ENCODE results near the gene NAGPA. TPM values are rescaled to one million over a fixed set of nuclear protein-coding genes. Genes with fewer than 3 reads are reported as not detected.
"Not testable (repeated sequence)": the region's sequence is repeated elsewhere in the genome, so short reads cannot be mapped to it uniquely, and the experiment has no call there.

NAGPA gene
- total RNA-seq, 1 donor from 2014 or later = 7.1 TPM

DNA sequence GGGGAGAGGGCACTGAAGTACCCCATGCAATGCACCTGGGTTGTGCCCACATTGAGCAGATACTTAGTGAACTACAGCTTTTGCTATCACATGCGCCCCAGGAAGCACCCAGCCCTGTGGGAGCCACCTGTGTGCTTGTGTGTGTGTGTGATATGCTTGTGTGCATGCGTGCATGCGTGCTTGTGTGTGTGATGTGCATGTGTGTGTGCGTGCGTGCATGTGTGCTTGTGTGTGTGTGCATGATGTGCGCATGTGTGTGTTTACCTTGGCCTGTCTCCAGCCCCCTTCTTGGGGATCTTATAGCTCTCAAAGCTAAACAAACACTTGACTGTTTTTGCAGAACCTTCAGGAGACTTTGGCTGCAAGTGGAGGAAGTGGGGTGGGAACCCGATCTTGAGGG, 31.2 kb upstream of the NAGPA start:
- ATAC-seq (ENCODE audit: poor library complexity) (no peak), DNase-seq (peak; percentile 15)
- intact Hi-C loops (cut with DNase I) = no loop called here

GRCh38 chr16:5062790-5063765, 29.3 kb upstream of the NAGPA start:
- ATAC-seq (ENCODE audit: poor library complexity) (no peak), DNase-seq (peak; percentile 20)
- intact Hi-C loops (cut with DNase I) = no loop called here

GRCh38 chr16:5062051-5062450, 28.3 kb upstream of the NAGPA start:
- intact Hi-C loops (cut with DNase I) = no loop called here
- ATAC-seq (ENCODE audit: poor library complexity) (no peak), DNase-seq (peak; percentile 25)

DNA sequence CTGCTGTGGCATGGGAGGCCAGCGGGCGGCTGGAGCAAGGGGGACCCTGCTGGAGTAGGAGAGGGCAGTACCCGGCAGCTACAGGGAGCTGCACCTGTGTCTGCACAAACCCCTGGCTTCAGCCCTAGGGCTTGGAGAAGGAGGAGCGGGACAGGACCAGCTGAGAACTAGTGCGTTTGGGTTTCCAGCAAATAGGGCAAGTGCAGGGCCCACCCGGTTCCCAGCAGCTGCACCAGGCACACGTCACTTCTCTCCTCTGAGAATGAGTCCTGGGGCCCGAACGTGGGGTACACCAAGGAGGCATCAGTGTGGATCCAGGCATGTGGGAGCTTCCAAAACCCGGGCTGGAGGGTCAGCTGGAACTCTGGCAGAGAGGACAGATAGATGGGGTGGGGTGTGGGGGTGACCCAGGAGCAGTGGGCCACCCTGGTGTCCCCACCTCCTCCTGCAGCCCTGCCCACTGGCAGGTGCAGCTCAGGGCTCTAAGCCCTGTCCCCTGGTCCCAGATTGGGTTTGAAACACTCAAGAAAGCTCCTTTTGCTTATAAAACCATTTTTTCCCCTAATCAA, 26.4 kb upstream of the NAGPA start:
- peak; percentile 14 for DNase-seq
- ATAC-seq (ENCODE audit: poor library complexity) = no peak
- intact Hi-C loops (cut with DNase I) = no loop called here

DNA sequence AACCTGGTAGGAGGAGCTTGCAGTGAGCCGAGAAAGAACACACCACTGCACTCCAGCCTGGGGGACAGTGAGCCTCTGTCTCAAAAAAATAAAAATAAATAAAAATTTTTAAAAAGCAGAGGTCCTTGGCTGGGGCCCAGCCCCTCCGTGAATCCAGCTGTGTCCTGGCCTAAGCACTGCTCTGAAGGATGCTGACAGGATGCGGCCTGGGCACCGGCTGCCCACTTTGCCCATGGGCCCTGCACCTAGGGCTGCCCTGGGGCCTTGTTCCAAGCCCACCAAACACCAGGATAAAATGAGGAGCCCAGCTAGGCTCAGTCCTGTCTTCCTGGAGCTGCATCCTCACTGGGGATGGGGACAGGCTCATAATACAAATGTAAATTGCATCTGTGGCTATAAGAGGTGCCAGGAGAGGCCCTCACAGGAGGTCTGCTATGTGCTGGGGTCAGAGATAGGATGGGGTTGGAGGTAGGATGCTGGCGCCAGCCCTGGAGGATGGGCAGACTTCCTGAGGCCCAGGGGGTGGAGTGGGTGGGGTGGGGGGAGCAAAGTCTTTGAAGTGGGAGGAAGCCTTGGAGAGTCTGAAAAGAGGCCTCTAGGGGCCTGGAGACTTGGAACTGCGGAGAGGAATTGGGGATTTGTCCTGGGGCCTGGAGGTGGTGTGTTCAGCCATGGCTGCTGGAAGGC, 25.8 kb upstream of the NAGPA start:
- ATAC-seq (ENCODE audit: poor library complexity) (no peak), DNase-seq (peak; percentile 10)
- intact Hi-C loops (cut with DNase I) = no loop called here

DNA sequence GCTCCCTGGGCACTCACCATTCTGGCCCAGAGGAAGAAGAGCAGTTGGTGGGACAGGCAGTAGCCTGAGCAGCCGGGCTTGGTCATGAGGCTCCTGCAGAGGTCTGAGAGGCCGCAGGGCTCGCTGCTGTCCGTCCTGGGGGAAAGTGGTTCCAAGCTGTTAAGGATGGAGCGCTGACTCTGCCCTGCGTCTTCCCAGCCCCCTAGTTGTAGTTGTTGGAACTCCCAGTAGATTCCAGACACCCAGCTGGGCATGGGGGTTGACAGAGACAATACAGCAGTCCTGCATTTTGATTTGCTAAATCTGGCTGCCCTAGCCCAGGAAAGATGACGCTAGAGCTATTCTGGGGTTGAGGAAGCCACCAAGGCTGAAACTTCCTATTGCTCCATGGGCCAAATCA, 24.7 kb upstream of the NAGPA start:
- ATAC-seq (ENCODE audit: poor library complexity) = no peak
- intact Hi-C loops (cut with DNase I) = no loop called here
- DNase-seq = no peak

- peak; percentile 37 for DNase-seq
- no peak for ATAC-seq (ENCODE audit: poor library complexity)
- intact Hi-C loops (cut with DNase I) = no loop called here
Measured at GRCh38 chr16:5056352-5056751, 22.6 kb upstream of the NAGPA start.

DNA sequence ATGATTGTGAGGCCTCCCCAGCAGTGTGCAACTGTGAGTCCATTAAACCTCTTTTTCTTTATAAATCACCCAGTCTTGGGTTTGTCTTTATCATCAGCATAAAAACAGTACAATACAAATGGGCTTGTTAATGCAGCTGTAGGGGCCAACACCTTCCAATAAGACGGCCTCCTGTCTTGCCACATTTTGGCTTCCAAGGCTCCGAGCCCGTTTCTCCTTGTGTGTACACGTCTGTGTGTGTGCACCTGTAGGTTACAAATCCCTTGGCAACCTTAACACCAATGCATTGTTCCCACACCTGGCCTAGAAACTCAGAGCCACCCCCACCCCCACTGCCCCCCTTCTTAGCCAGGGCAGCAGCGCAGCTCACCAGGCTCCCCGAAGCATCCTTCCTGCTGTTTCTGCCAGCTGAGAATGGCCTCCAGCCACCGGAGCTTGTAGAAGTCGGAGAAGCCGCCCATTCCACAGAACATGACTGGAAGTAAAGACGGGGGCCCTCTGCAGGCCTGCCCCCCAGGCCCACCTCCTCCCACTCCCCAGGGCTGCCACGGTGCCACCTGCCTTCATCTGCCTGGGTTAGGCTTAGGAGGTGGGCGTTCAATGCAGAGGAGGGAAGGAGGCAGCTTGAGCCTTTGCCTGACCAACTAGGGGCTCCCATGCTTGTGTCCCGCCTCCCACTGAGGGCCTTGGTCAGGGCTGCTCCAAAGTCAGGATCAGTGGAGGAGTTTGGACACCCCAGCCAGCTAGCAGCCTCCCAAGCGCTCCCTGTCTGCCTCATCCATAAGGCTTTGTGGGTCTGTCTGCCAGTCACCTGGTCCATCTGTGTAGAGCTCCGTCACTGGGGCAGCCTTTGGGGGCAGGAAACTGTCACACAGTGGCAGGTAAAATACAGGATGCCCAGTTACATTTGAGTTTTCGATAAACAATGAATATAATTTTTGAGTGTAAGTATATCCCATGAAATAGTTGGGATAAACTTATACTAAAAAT, 21.4 kb upstream of the NAGPA start:
- peak; percentile 37 for DNase-seq
- intact Hi-C loops (cut with DNase I) = no loop called here
- ATAC-seq (ENCODE audit: poor library complexity) = no peak

DNA sequence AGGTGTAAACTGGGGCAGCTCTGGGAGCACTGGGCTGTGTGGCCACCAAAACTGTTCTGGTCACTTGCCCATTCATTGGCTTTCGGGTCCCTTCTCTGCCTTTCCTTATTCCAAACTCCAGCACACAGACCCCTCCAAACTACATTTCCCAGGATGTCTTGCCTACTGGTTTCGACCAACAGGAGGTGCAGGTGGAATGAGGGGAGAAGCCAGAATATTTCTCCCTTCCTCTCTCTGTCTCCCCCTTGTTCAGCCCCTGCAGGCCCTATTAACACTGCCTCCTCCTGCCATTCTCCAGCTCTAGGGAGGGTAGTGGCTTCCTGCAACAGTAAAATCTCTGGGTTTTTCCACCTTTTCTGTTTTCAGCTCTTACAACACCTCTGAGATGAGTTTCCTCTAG, 13.2 kb upstream of the NAGPA start:
- ATAC-seq (ENCODE audit: poor library complexity) = no peak

DNA sequence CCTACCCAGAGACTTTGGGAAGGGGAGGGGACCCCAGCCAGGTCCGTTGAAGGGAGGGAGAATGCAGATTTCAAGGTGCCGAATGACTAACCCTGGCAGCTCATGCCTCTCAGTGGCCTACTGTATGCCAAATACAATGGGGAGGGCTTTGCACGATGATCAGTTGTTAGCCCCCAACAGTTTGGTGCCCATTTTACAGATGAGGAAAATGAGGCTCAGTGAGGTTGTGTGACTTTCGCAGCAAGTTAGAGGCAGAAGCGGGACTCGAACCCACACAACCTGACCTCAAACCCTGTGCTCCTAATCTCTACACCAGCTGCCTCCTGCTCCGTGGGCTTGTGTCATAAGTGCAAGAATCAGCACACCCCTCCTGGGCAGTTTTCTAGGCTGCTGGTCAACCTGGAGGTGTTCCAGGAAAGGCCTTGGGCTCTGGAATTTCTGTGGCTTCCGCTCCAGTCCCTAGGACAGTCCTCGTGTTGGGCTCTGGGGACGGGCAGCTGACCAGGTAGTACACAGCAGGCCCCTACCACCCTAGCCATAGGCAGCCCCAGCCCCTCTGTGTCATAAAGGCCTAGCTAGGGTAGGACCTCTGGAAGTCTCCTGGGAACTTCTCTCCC, 11.9 kb upstream of the NAGPA start:
- ATAC-seq (ENCODE audit: poor library complexity) = no peak
- intact Hi-C loops (cut with DNase I) = no loop called here
- peak; percentile 2 for DNase-seq

More for the DNA sequence above, 13.2 kb upstream of the NAGPA start:
- intact Hi-C loops (cut with DNase I) = no loop called here
- no peak for DNase-seq

DNA sequence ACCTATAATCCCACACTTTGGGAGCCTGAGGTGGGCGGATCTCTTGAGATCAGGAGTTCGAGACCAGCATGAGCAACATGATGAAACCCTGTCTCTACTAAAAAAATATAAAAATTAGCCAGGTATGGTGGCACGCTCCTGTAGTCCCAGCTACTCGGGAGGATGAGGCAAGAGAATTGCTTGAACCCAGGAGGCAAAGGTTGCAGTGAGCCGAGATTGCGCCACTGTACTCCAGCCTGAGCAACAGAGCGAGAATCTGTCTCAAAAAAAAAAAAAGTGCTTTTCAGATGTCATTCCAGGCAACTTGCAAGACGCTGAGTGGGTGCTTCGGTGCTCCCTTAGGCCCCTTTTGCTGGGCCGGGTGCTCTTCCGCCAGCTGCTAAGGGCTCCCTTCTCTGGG, 10.8 kb upstream of the NAGPA start:
- ATAC-seq (ENCODE audit: poor library complexity); intact Hi-C loops (cut with DNase I); DNase-seq: not testable (repeated sequence)

GRCh38 chr16:5044011-5044540, 10.3 kb upstream of the NAGPA start:
- no peak for ATAC-seq (ENCODE audit: poor library complexity)
- peak; percentile 2 for DNase-seq
- intact Hi-C loops (cut with DNase I) = no loop called here

GRCh38 chr16:5042574-5043171, 8.9 kb upstream of the NAGPA start:
- DNase-seq (no peak), ATAC-seq (ENCODE audit: poor library complexity) (no peak)
- intact Hi-C loops (cut with DNase I) = no loop called here

DNA sequence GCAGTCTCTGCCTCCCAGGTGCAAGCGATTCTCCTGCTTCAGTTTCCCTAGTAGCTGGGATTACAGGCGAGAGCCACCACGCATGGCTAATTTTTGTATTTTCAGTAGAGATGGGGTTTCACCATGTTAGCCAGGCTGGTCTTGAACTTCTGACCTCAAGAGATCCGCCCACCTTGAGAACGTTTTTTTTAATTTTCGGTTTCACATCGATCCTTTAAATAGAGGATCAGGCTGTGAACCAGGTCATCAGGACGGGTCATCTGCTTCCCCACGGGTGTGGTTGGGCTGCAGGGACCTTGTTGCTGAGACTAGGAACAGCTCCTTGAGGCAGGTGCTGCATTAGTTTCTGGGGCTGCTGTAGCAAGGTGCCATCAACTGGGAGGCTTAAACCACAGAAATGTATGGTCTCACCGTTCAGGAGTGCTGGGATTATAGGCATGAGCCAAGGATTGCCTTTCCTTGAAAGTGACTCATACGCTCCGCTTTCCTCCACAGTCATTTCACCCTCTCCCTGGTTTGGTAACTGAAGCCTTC, 7.9 kb upstream of the NAGPA start:
- ATAC-seq (ENCODE audit: poor library complexity) = no peak
- intact Hi-C loops (cut with DNase I) = no loop called here
- DNase-seq = no peak

GRCh38 chr16:5040451-5040850, 6.7 kb upstream of the NAGPA start:
- DNase-seq (no peak), ATAC-seq (ENCODE audit: poor library complexity) (no peak)
- intact Hi-C loops (cut with DNase I) = no loop called here

- ATAC-seq (ENCODE audit: poor library complexity) (no peak), DNase-seq (peak; percentile 14)
- intact Hi-C loops (cut with DNase I) = no loop called here
Measured at GRCh38 chr16:5036228-5037156, 2.8 kb upstream of the NAGPA start.
